Measurements from ENCODE around the gene ATRIP. TPM values are rescaled to one million over a fixed set of nuclear protein-coding genes. Genes with fewer than 3 reads are reported as not detected.

Gene ATRIP
- total and polyA plus RNA-seq, 2 of the 8 experiments (the other 6 are each of a cell fraction or from before 2014, with no cell fraction given), result 18.5 to 20.2 TPM

GRCh38 chr3:48469046-48469915 lies 22.7 kb downstream of the ATRIP start (continued):
- TF ChIP-seq CHD7 (IDR thresholded peaks at IDR 0.05; ENCODE audit: insufficient replicate concordance, low read length), result no peak
- TF ChIP-seq CREB1 (IDR thresholded peaks at IDR 0.05), result no peak
- no peak for TF ChIP-seq YY1 (IDR thresholded peaks at IDR 0.05; ENCODE audit: low read depth, low read length)
- no peak for TF ChIP-seq SP2 (IDR thresholded peaks at IDR 0.05; ENCODE audit: low read length)
- no peak for TF ChIP-seq MAFK (IDR thresholded peaks at IDR 0.05; ENCODE audit: low read depth, low read length)
- no peak for TF ChIP-seq MAX (IDR thresholded peaks at IDR 0.05)
- TF ChIP-seq CTCF (IDR thresholded peaks at IDR 0.05; ENCODE audit: control extremely low read depth in 1 of 3, insufficient read depth in 1 of 3, low read depth in 1 of 3, low read length in 3 of 3), result no peak

Data from H1 (cell line).